Subcutaneous abdominal adipose tissue (tissue), 5 donors: ENCODE results near the gene CANT1.

Experiments
- H3K27ac ChIP-seq: one replicate; pipeline ENCODE4 v1.7.0; 2013; ENCODE audit warnings: low read depth, mild to moderate bottlenecking, inconsistent platforms, low read length, moderate library complexity
- H3K27me3 ChIP-seq, 5 donors: one replicate each; pipeline ENCODE4 v1.7.0; 2013; ENCODE audit warnings: low read length in 5 of 5, inconsistent platforms in 1 of 5; ENCODE audit not compliant: control insufficient read depth in 5 of 5, insufficient read depth in 4 of 5
- H3K36me3 ChIP-seq, 5 donors: one replicate each; pipeline ENCODE4 v1.7.0; 2013; ENCODE audit warnings: low read length in 5 of 5; ENCODE audit not compliant: control insufficient read depth in 5 of 5, insufficient read depth in 5 of 5
- H3K4me1 ChIP-seq, 5 donors: one replicate each; pipeline ENCODE4 v1.7.0; 2013; ENCODE audit warnings: low read length in 5 of 5, mild to moderate bottlenecking in 3 of 5, moderate library complexity in 1 of 5; ENCODE audit not compliant: control insufficient read depth in 5 of 5, insufficient read depth in 5 of 5
- H3K4me3 ChIP-seq, 5 donors: one replicate each; pipeline ENCODE4 v1.7.0; 2013; ENCODE audit warnings: low read length in 5 of 5, low read depth in 1 of 5
- H3K9ac ChIP-seq, 5 donors: one replicate each; pipeline ENCODE4 v1.7.0; 2013; ENCODE audit warnings: low read length in 5 of 5, mild to moderate bottlenecking in 4 of 5, moderate library complexity in 3 of 5
- H3K9me3 ChIP-seq, 5 donors: one replicate each; pipeline ENCODE4 v1.7.0; 2013; ENCODE audit warnings: low read length in 5 of 5; ENCODE audit not compliant: control insufficient read depth in 5 of 5
- donor health status: healthy.
- donor health status: healthy.
- donor health status: healthy.
- donor health status: healthy.
- donor health status: healthy.

Gene CANT1

DNA sequence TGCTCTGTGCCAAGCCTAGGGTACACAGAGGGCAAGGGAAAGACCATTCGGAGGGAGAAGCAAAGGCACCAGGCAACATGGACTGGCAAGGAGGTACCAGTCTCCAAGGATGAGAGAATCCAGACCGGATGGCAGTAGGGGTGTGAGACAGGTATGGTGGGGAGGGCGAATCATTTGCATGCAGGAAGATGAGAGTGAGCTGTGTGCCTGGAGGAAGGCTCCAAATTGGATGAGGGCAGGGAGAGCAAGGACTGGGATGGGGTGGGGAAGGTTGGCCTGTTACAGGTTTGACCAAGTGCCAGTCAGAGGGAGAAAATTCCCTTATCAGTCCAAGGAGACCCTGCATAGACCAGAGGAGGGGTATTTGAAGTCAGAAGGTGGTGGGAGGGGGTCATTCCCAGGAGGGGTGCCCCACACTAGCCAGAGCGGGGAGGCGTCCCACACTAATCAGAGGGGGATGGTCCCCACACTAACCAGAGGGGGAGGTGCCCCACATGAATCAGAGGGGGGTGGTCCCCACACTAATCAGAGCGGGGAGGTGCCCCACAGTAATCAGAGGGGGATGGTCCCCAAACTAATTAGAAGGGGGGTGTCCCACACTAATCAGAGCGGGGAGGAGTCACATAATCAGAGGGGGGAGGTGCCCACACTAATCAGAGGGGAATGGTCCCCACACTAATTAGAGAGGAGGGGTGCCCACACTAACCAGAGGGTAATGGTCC is 737 bp downstream of the CANT1 start:
- Histone ChIP-seq H3K36me3 (peaks cover 0 to 5% (median 0%) of the 10 kb centered on the region in 5 donors), H3K9me3 (no peaks in the 10 kb centered on the region), H3K27ac (peak overlapping the region; percentile 86), H3K9ac (peak overlapping the region; percentile 90 to 98 (median 91)), H3K27me3 (no peaks in the 10 kb centered on the region), H3K4me3 (peak overlapping the region; percentile 86 to 96 (median 90)), H3K4me1 (peaks cover 20 to 47% (median 45%) of the 10 kb centered on the region in 5 donors)

DNA sequence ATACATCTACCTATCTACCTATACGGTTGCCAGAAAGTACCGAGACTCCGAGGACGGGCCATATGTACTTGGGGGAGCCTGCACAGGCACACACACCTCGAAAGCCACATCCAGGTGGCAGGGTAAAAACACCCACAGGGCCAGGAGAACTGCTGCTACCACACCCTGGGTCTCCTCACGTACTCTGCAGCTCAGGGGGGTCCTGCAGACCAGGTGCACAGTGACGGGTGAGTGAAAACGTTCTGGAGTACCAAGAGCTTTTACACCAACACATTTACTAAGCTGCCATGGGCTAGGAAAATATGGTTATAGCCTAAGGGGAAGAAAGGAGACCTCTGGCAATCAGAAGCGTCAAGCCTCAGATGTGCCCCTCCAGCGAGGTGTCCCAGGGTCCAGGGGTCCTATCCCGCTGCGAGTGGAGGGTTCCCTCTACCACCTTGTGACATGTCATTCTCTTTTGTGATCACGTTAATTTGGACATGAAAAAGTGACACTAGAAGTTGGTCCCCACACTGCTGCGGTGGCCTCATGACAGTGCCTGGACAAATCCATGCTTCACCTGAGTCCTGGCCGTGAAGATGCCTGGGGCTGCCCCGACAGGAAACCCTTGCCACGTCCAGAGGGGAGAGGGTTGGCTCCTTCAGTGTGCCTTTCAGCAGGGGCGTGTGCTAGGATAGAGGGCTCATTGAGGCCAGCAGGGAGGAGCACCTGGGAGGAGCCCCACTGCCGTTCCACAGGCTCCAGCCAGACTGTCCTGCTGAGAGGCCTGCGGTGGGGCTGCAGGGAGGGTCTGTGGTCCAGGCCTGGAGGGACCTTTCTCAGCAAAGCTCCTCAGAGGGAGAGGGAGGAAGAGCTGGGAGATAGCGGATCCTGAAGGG is 1.8 kb downstream of the CANT1 start:
- Histone ChIP-seq H3K36me3 (peaks cover 0 to 7% (median 5%) of the 10 kb centered on the region in 5 donors), H3K9me3 (no peaks in the 10 kb centered on the region), H3K27me3 (no peaks in the 10 kb centered on the region), H3K27ac (peak overlapping the region; percentile 86), H3K9ac (peak overlapping the region in 3 of 5 donors; percentile 7 to 98 (median 29)), H3K4me3 (peak overlapping the region in 2 of 5 donors; percentile 89 to 96), H3K4me1 (peaks cover 20 to 58% (median 49%) of the 10 kb centered on the region in 5 donors)

DNA sequence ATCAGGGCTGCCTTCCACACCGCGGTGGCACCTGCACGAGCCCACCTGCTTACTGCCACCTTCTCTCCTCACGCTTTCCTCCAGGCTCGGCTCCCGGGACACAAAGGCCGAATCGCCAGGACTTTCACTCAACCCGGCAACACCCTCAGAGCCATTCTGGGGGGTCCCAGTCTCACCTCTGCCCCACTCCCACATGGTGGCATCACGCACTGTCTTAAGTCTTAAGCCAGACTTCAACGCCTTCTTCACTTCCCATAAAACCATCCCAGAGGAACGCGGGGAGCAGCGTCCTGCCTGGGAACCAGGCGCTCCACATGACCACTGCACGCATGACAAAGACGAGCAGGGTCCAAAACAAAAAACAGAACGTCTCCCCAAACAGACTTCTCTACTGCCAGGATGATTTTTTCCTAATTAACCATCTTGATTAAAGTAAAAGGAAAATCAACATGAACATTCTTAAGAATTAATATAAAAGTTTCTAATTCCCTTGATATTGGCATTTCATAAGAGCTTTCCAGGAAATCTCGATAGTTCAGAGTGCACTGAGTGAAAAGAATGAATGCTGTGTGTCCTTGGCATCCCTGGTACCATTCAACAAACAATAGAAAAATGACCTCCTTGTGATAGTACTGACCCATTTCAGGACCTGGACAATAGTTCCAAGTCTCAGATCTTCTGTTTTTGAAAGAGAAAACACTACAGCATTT is 2.6 kb downstream of the CANT1 start:
- Histone ChIP-seq H3K36me3 (peaks cover 0 to 11% (median 10%) of the 10 kb centered on the region in 5 donors), H3K4me3 (no peak overlapping the region), H3K9ac (peak overlapping the region in 1 of 5 donors; percentile 98), H3K4me1 (peaks cover 20 to 63% (median 50%) of the 10 kb centered on the region in 5 donors), H3K27ac (no peak overlapping the region), H3K9me3 (no peaks in the 10 kb centered on the region), H3K27me3 (no peaks in the 10 kb centered on the region)

DNA sequence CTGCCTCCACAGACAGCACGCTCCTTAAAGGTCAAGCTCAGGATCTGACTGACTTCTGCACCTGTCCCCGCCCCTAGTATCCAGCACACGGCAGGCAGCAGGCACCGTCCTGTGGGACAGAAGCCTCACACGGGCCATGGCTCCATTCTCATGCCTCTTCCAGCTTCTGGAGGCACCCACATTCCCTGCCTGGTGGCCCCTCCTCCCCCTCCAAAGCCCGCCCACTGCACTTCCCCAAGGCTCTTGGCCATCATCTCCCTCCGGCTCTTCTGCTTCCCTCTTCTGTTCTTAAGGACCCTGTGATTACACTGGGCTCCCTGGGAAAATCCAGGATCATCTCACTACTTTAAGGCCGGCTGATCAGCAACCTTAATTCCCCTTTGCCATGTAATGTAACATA is 3.5 kb downstream of the CANT1 start:
- H3K36me3 ChIP-seq, result peaks cover 0 to 11% (median 11%) of the 10 kb centered on the region in 5 donors
- H3K27ac ChIP-seq, result no peak overlapping the region
- peaks cover 18 to 63% (median 50%) of the 10 kb centered on the region in 5 donors for H3K4me1 ChIP-seq
- H3K4me3 ChIP-seq, result no peak overlapping the region
- H3K9ac ChIP-seq, result no peak overlapping the region
- no peaks in the 10 kb centered on the region for H3K9me3 ChIP-seq
- H3K27me3 ChIP-seq, result no peaks in the 10 kb centered on the region

DNA sequence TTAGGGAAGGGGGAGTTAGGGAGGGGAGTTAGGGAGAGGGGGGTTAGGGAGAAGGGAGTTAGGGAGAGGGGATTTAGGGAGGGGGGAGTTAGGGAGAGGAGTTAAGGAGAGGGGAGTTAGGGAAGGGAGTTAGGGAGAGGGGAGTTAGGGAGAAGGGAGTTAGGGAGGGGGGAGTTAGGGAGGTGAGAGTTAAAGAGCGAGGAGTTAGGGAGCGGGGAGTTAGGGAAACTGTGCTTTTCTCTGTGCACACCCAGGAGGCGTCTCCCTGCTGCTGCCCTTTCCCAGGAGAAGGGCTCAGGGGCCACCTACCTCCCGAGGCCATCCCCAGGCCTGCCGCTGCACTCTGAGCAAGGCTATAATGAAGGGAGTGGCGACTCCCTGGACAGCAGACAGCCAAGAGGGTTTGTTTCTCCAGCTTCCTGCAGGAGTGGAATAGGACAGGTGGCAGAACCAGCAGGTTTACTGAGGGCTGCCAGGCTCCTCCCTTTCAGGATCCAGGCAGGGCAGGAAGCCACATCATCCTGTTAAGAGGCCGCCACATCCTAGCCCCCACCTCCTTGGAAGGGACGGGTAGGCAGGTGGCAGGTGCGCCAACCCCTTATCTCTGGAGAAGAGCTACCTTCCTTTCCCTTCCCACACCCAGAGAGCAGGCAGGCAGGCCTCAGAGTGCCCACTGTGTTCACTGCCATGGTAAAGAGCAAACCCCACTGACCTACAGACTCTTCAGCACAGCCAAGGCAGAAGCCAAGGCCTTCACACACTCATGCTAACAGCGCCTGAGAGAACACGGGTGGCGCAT is 4.3 kb downstream of the CANT1 start:
- Histone ChIP-seq H3K9ac (peak overlapping the region in 1 of 5 donors; percentile 59), H3K36me3 (peaks cover 0 to 15% (median 11%) of the 10 kb centered on the region in 5 donors), H3K27ac (no peak overlapping the region), H3K9me3 (no peaks in the 10 kb centered on the region), H3K4me3 (no peak overlapping the region), H3K4me1 (peaks cover 18 to 62% (median 49%) of the 10 kb centered on the region in 5 donors), H3K27me3 (no peaks in the 10 kb centered on the region)

DNA sequence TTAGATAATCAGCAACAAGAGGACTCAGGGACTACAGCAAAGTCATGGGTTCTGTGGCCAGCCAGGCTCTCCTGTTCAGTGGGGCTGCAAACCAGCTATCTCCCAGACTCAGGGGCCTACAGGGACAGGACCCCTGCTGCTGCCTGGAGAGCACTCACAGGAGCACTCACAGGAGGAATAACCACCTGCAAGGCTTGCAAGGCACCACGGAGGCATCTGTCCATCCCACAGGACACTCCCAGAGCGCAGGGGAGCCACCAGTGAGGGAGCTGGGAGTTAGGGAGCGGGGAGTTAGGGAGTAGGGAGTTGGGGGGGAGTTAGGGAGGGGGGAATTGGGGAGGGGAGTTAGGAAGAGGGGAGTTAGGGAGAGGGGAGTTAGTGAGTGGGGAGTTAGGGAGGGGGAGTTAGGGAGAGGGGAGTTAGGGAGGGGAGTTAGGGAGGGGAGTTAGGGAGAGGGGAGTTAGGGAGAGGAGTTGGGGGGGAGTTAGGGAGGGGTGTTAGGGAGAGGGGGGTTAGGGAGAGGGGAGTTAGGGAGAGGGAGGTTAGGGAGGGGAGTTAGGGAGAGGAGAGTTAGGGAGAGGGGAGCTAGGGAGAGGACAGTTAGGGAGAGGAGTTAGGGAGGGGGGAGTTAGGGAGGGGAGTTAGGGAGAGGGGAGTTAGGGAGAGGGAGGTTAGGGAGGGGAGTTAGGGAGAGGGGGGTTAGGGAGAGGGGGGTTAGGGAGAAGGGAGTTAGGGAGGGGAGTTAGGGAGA is 5.7 kb downstream of the CANT1 start:
- H3K4me3 ChIP-seq, result no peak overlapping the region
- no peak overlapping the region for H3K9ac ChIP-seq
- no peaks in the 10 kb centered on the region for H3K9me3 ChIP-seq
- peaks cover 0 to 26% (median 16%) of the 10 kb centered on the region in 5 donors for H3K36me3 ChIP-seq
- peaks cover 12 to 55% (median 38%) of the 10 kb centered on the region in 5 donors for H3K4me1 ChIP-seq
- no peaks in the 10 kb centered on the region for H3K27me3 ChIP-seq
- no peak overlapping the region for H3K27ac ChIP-seq

DNA sequence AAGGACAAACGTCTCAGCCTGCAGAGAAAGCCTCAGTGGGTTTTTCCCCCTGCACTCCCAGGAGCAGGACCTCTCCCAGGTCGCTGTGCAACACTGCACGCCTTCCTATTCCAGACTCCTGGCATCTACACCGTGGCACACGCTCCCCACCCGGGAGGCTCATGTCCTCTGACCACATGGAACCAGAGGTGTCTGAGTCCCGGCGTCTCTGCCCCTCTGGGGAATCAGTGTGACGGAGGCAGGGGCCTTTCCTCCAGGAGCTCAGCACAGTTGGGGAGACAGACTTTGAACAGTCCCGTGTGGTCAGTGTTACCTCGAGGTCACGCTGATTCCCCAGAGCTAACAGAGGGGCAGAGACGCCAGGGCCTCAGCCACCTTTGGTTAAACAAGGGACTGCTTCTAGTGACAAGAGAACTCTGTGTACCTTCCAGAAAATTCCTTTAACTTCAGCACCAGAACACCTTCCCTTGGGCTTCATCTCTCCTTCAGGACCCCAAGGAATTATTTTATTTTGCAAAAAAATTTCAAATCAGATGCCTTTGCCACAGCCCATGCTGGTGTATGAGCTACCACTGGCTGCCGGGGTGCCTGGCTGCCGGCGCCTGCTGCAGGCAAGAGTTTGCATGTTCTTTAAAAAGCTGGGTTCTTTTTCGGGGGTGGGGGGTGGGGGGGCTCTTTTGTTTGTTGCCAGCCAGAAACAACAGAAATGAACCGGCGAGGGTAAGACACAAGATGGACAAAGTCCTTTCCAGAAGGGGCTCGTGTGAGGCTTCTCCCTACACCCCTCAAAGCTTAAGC is 6.6 kb downstream of the CANT1 start:
- H3K27ac ChIP-seq, result no peak overlapping the region
- H3K36me3 ChIP-seq, result peaks cover 0 to 35% (median 18%) of the 10 kb centered on the region in 5 donors
- H3K4me3 ChIP-seq, result no peak overlapping the region
- H3K9me3 ChIP-seq, result no peaks in the 10 kb centered on the region
- no peaks in the 10 kb centered on the region for H3K27me3 ChIP-seq
- H3K9ac ChIP-seq, result no peak overlapping the region
- H3K4me1 ChIP-seq, result peaks cover 6 to 51% (median 34%) of the 10 kb centered on the region in 5 donors

DNA sequence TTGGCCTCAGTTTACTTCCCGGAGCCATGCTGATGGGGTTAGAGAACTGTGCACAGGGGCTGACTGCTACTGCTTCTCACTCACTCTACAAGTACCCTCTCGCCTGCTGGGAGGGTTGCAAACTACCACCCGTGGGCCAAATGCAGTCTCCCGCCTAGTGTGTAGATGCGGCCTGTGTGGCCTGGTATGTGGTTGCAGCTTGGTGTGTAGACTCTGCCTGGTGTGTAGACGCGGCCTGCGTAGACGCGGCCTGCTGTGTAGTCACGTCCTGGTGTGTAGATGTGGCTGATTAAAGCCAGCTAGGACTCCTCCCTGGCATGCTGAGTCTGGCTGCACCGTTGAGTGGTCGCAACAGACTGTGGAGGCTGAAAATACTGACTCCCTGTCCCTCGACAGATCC is 7.3 kb downstream of the CANT1 start:
- peaks cover 0 to 42% (median 19%) of the 10 kb centered on the region in 5 donors for H3K36me3 ChIP-seq
- no peak overlapping the region for H3K27ac ChIP-seq
- peaks cover 6 to 44% (median 28%) of the 10 kb centered on the region in 5 donors for H3K4me1 ChIP-seq
- H3K4me3 ChIP-seq, result no peak overlapping the region
- no peak overlapping the region for H3K9ac ChIP-seq
- no peaks in the 10 kb centered on the region for H3K9me3 ChIP-seq
- no peaks in the 10 kb centered on the region for H3K27me3 ChIP-seq
